PFSK-1 (cell line): ENCODE data around the gene KCNB1.

ENCODE experiments used
- FOXP2 ChIP-seq: optimal IDR thresholded peaks from 2 replicates; pipeline ENCODE3; 2011; ENCODE audit warnings: borderline replicate concordance, control low read depth, inconsistent platforms; ENCODE audit not compliant: insufficient read depth; ENCODE audit errors: extremely low read length, extremely low read depth
- POLR2AphosphoS5 ChIP-seq: IDR thresholded peaks from 2 replicates; pipeline ENCODE4 v1.6.1; 2012; ENCODE audit warnings: low read depth, mild to moderate bottlenecking, control low read depth, low read length, moderate library complexity
- SIN3A ChIP-seq: IDR thresholded peaks from 2 replicates; pipeline ENCODE4 v1.6.1; 2012; ENCODE audit warnings: mild to moderate bottlenecking, low read length, moderate library complexity, borderline replicate concordance; ENCODE audit not compliant: insufficient read depth
- TAF1 ChIP-seq: IDR thresholded peaks from 2 replicates; pipeline ENCODE4 v1.6.1; 2012; ENCODE audit warnings: low read length, control low read depth, borderline replicate concordance; ENCODE audit not compliant: insufficient read depth
- TF ChIP-seq, protein P1 (sequence below), 2 experiments: IDR thresholded peaks; 2 replicates each; pipeline versions ENCODE4 v1.6.1 to v1.8.0; 2011 to 2012; ENCODE audit warnings: low read depth in 2 of 2, low read length in 2 of 2, control low read depth in 1 of 2, inconsistent platforms in 1 of 2, mild to moderate bottlenecking in 1 of 2, moderate library complexity in 1 of 2; ENCODE audit not compliant: insufficient read depth in 1 of 2

KCNB1 gene

GRCh38 chr20:49405696-49406095 lies 76.8 kb downstream of the KCNB1 start:
- no peak for TF ChIP-seq TAF1
- TF ChIP-seq, protein P1, sequence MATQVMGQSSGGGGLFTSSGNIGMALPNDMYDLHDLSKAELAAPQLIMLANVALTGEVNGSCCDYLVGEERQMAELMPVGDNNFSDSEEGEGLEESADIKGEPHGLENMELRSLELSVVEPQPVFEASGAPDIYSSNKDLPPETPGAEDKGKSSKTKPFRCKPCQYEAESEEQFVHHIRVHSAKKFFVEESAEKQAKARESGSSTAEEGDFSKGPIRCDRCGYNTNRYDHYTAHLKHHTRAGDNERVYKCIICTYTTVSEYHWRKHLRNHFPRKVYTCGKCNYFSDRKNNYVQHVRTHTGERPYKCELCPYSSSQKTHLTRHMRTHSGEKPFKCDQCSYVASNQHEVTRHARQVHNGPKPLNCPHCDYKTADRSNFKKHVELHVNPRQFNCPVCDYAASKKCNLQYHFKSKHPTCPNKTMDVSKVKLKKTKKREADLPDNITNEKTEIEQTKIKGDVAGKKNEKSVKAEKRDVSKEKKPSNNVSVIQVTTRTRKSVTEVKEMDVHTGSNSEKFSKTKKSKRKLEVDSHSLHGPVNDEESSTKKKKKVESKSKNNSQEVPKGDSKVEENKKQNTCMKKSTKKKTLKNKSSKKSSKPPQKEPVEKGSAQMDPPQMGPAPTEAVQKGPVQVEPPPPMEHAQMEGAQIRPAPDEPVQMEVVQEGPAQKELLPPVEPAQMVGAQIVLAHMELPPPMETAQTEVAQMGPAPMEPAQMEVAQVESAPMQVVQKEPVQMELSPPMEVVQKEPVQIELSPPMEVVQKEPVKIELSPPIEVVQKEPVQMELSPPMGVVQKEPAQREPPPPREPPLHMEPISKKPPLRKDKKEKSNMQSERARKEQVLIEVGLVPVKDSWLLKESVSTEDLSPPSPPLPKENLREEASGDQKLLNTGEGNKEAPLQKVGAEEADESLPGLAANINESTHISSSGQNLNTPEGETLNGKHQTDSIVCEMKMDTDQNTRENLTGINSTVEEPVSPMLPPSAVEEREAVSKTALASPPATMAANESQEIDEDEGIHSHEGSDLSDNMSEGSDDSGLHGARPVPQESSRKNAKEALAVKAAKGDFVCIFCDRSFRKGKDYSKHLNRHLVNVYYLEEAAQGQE (IDR thresholded peaks at IDR 0.05; ENCODE audit: insufficient read depth in 1 of 2, low read depth in 2 of 2, low read length in 2 of 2): no peak
- no peak for TF ChIP-seq SIN3A
- no peak for TF ChIP-seq FOXP2
- TF ChIP-seq POLR2AphosphoS5: no peak

- TF ChIP-seq, protein P1 (IDR thresholded peaks at IDR 0.05; ENCODE audit: insufficient read depth in 1 of 2, low read depth in 2 of 2, low read length in 2 of 2): no peak
- TF ChIP-seq FOXP2 (no peak), SIN3A (no peak), POLR2AphosphoS5 (no peak), TAF1 (no peak)
These were observed 77.3 kb downstream of the KCNB1 start for GRCh38 chr20:49405062-49405683.

GRCh38 chr20:49404461-49404860 lies 78.0 kb downstream of the KCNB1 start:
- no peak for TF ChIP-seq FOXP2

DNA sequence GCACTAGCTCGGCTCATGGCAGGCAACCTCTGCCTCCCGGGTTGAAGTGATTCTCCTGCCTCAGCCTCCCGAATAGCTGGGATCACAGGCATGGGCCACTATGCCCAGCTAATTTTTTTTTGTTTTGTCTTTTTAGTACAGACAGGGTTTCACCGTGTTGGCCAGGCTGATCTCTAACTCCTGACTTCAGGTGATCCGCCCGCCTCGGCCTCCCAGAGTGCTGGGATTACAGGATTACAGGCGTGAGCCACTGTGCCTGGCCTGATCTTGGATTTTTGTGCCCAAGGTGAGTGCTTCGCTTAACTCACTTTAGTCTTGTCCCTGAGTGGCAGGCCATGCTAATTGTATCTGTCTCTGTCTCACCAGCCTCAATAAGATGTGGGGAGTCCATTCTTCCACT lies 78.6 kb downstream of the KCNB1 start:
- no peak for TF ChIP-seq POLR2AphosphoS5
- TF ChIP-seq FOXP2: no peak
- no peak for TF ChIP-seq SIN3A
- TF ChIP-seq, protein P1 (IDR thresholded peaks at IDR 0.05; ENCODE audit: insufficient read depth in 1 of 2, low read depth in 2 of 2, low read length in 2 of 2): no peak
- TF ChIP-seq TAF1: no peak

DNA sequence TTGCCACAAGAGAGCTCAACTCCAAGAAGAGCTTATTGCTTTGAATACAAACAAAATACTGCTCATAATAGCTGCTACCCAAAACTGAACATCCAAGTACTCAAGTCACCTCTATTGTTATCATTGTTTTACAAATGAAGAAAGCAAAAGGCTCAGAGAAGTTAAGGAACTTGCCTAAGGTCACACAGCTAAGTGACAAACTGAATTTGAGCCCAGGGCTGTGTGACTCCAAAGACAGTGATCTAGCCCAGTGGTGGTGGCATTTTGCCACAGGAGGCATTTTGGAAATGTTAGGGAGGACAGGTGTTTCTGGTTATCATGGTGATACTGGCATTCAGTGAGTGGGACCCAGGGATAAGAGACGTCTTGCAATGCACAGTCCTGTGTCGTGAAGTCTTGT lies 79.5 kb downstream of the KCNB1 start:
- TF ChIP-seq TAF1: no peak
- TF ChIP-seq, protein P1 (IDR thresholded peaks at IDR 0.05; ENCODE audit: insufficient read depth in 1 of 2, low read depth in 2 of 2, low read length in 2 of 2): no peak

GRCh38 chr20:49400904-49401303 lies 81.6 kb downstream of the KCNB1 start:
- TF ChIP-seq FOXP2 (no peak), TAF1 (no peak), SIN3A (no peak), POLR2AphosphoS5 (no peak)
- TF ChIP-seq, protein P1 (IDR thresholded peaks at IDR 0.05; ENCODE audit: insufficient read depth in 1 of 2, low read depth in 2 of 2, low read length in 2 of 2): no peak
